Ovary (tissue), 9 donors: Measurements from ENCODE around the gene CAMTA1. TPM values are rescaled to one million over a fixed set of nuclear protein-coding genes. Genes with fewer than 3 reads are reported as not detected.
A peak's percentile ranks its signal among the peaks of the same experiment; 100 is the strongest.

ENCODE experiments used
- DNase-seq, 5 donors: peaks; one replicate each; pipeline ENCODE4 v3.0.0-alpha.2; 2019 to 2020
- H3K27ac ChIP-seq, 2 donors: fragments of 200-600 bp; one replicate each; pipeline versions ENCODE4 v1.5.1 to v1.8.0; 2019 to 2022
- H3K27me3 ChIP-seq: fragments of 200-600 bp; one replicate; pipeline ENCODE4 v1.8.0; 2022
- H3K36me3 ChIP-seq: fragments of 200-600 bp; sonication (generic); one replicate; pipeline ENCODE4 v1.5.1; 2019
- H3K4me1 ChIP-seq: one replicate; pipeline ENCODE4 v1.8.1; 2013; ENCODE audit warnings: mild to moderate bottlenecking, moderate library complexity; ENCODE audit not compliant: insufficient read depth
- H3K4me3 ChIP-seq: fragments of 200-600 bp; sonication (generic); one replicate; pipeline ENCODE4 v1.5.1; 2017
- H3K9me3 ChIP-seq, 2 donors: fragments of 200-600 bp in 1 of 2; sonication (generic) in 1 of 2; one replicate each; pipeline versions ENCODE4 v1.5.1 to v1.8.1; 2013 to 2019; ENCODE audit warnings: mild to moderate bottlenecking in 1 of 2, moderate library complexity in 1 of 2
- CTCF ChIP-seq, 3 donors: fragments of 450-650 bp in 2 of 3; fragments of 200-600 bp in 1 of 3; IDR thresholded peaks; one replicate each; pipeline versions ENCODE4 v1.5.1 to v1.8.0; 2016 to 2022; ENCODE audit warnings: antibody characterized with exemption in 3 of 3, mild to moderate bottlenecking in 1 of 3
- EP300 ChIP-seq: sonication (generic); formaldehyde crosslinking; IDR thresholded peaks from one replicate; pipeline ENCODE4 v1.6.1; 2017; ENCODE audit warnings: antibody characterized with exemption
- POLR2A ChIP-seq: fragments of 450-650 bp; IDR thresholded peaks from one replicate; pipeline ENCODE4 v1.6.1; 2017; ENCODE audit warnings: antibody characterized with exemption, mild to moderate bottlenecking, moderate library complexity
- WGBS, 3 donors: extraction: QIAGEN DNeasy Blood & Tissue Kit in 1 of 3; methylation state at CpG; one replicate each; pipeline versions ENCODE4 v1.1.5 to v1.1.7; 2013 to 2017; 5-methylcytosine and 5-hydroxymethylcytosine counted together
- intact Hi-C, 4 donors: fragments of 100-400 bp; cut with DNase I; formaldehyde crosslinking; loops; one replicate each; pipeline versions ENCODE4 v1.11.0 to v1.15.1; 2022 to 2023
- polyA plus RNA-seq, 2 donors: library from polyadenylated mRNA; stranded (reverse); fragments of 200-250 nt in 1 of 2; fragments of 350-450 nt in 1 of 2; fragmentation: Illumina TruSeq in 1 of 2; extraction: RNeasy Lipid Tissue Mini Kit (QIAGEN cat#74804) in 1 of 2; gene quantifications; one replicate each; pipeline ENCODE4 v1.2.3, GENCODE V29; 2013 to 2014
- total RNA-seq, 7 donors: library from RNA; depleted of rRNA in 2 of 7; stranded (reverse); fragments of >200 nt in 2 of 7; fragmentation: NEBNext Ultra II Directional in 3 of 7; extraction: Animal tissue kit (Norgen Biotek cat#: 25700) in 3 of 7; gene quantifications; one replicate each; pipeline versions ENCODE4 v1.1.0 to v1.2.4, GENCODE V29; 2016 to 2023
- donor health status: DM: no; HTN: no; CAD: no; lungs with moderate emphysema.
- donor health status: DM: no; HTN: no; CAD: no.
- donor health status: Bipolar disorder and iron deficiency.
- donor health status: DM: yes; HTN: yes; CAD: no.
- donor health status: DM: no; HTN: no; CAD: no.
- donor health status: DM: yes; HTN: yes; CAD: no.

CAMTA1 gene
- total and polyA plus RNA-seq, 9 donors: 51.1 to 150 (median 67.4) TPM

GRCh38 chr1:6911974-6912373, 126.7 kb downstream of the CAMTA1 start:
- no peak overlapping the region for H3K27ac ChIP-seq
- H3K4me1 ChIP-seq: peaks cover 15% of the 10 kb centered on the region
- no peaks in the 10 kb centered on the region for H3K27me3 ChIP-seq
- 41 to 68% (median 47%) methylated on average over 2 of the region's 2 CpGs for WGBS, 3 donors
- peak in 1 of 5 donors; percentile 27 for DNase-seq
- no peak for TF ChIP-seq CTCF (IDR thresholded peaks at IDR 0.05)
- no peak overlapping the region for H3K4me3 ChIP-seq
- intact Hi-C loops: no loop called here
- no peaks in the 10 kb centered on the region for H3K9me3 ChIP-seq
- H3K36me3 ChIP-seq: no peaks in the 10 kb centered on the region

- no peak for DNase-seq
- Histone ChIP-seq H3K36me3 (no peaks in the 10 kb centered on the region), H3K9me3 (no peaks in the 10 kb centered on the region), H3K27me3 (no peaks in the 10 kb centered on the region), H3K4me1 (peaks cover 9% of the 10 kb centered on the region), H3K27ac (peak overlapping the region in 1 of 2 donors; percentile 22), H3K4me3 (no peak overlapping the region)
- WGBS, 3 donors: 21 to 58% (median 29%) methylated on average over 9 of the region's 9 CpGs
- intact Hi-C loops: no loop called here
- TF ChIP-seq POLR2A (no peak), CTCF (IDR thresholded peaks at IDR 0.05) (no peak), EP300 (no peak)
Measured at GRCh38 chr1:6912518-6912917, 127.3 kb downstream of the CAMTA1 start.

- Histone ChIP-seq H3K9me3 (no peaks in the 10 kb centered on the region), H3K27ac (no peak overlapping the region), H3K36me3 (no peaks in the 10 kb centered on the region), H3K4me1 (peaks cover 6% of the 10 kb centered on the region), H3K4me3 (no peak overlapping the region), H3K27me3 (no peaks in the 10 kb centered on the region)
- no peak for DNase-seq
- WGBS, 3 donors: 64 to 77% (median 71%) methylated on average over 5 of the region's 5 CpGs
- intact Hi-C loops: no loop called here
- TF ChIP-seq EP300 (no peak), POLR2A (no peak), CTCF (IDR thresholded peaks at IDR 0.05) (no peak)
Measured at GRCh38 chr1:6913086-6913485, 127.8 kb downstream of the CAMTA1 start.

- Histone ChIP-seq H3K4me1 (peaks cover 6% of the 10 kb centered on the region), H3K9me3 (no peaks in the 10 kb centered on the region), H3K27me3 (no peaks in the 10 kb centered on the region), H3K4me3 (no peak overlapping the region), H3K27ac (no peak overlapping the region), H3K36me3 (no peaks in the 10 kb centered on the region)
- TF ChIP-seq POLR2A (no peak), EP300 (no peak), CTCF (IDR thresholded peaks at IDR 0.05) (no peak)
- intact Hi-C loops: no loop called here
- no peak for DNase-seq
- WGBS, 3 donors: 48 to 57% (median 54%) methylated on average over 9 of the region's 9 CpGs
Measured at GRCh38 chr1:6914706-6915105, 129.5 kb downstream of the CAMTA1 start.
